HepG2 (cell line): ENCODE results near the gene CLCN2. TPM values are rescaled to one million over a fixed set of nuclear protein-coding genes. Genes with fewer than 3 reads are reported as not detected.

Experiments
- ATAC-seq: fragments of 200-7000 bp; cut with Tn5 transposase; 3 replicates; pipeline ENCODE4 v1.9.1; 2020; ENCODE audit warnings: mild to moderate bottlenecking, moderate library complexity
- BruUV-seq: library from RNA; stranded (reverse); fragments of 400-500 nt; replicated peaks from 2 replicates; lab custom pipeline; 2021; lab: Mats Ljungman, UMichigan
- CTCF ChIA-PET: fragments of 300-600 bp; formaldehyde crosslinking; extraction: SDS; loops from one replicate; lab custom pipeline; 2021; ENCODE audit warnings: low total read pairs, inconsistent platforms, low intra/inter-chr PET ratio; lab: Yijun Ruan, JAX
- POLR2A ChIA-PET: fragments of 350-600 bp; sonication (Branson Sonifier 250); formaldehyde crosslinking; loops from one replicate; lab custom pipeline; 2020; ENCODE audit warnings: antibody characterized with exemption, inconsistent platforms; lab: Yijun Ruan, JAX
- DNase-seq: peaks from one replicate; pipeline ENCODE4 v3.0.0-alpha.2; 2015; ENCODE audit warnings: low spot score
- FAIRE-seq: peaks from 3 replicates; lab custom pipeline; 2011; peaks lifted over from hg19 to GRCh38; lab: Jason Lieb, UNC
- H2AFZ ChIP-seq: one replicate; pipeline ENCODE4 v1.6.1; 2011; ENCODE audit warnings: low read length, inconsistent platforms
- H3K27ac ChIP-seq: fragments of 300-600 bp; 3 replicates; pipeline ENCODE4 v1.8.0; 2011; ENCODE audit warnings: mixed run types, mild to moderate bottlenecking, mixed read lengths, low read length, inconsistent platforms; ENCODE audit not compliant: insufficient read depth; ENCODE audit errors: extremely low read length
- H3K27me3 ChIP-seq, 2 experiments: fragments of 200-600 bp in 1 of 2; 2 replicates in 1 of 2; 3 replicates in 1 of 2; pipeline versions ENCODE4 v1.6.0 to v1.8.0; 2011; ENCODE audit warnings: low read length in 2 of 2, mild to moderate bottlenecking in 2 of 2, moderate library complexity in 2 of 2, inconsistent platforms in 1 of 2; ENCODE audit not compliant: insufficient read depth in 2 of 2, control insufficient read depth in 1 of 2
- H3K36me3 ChIP-seq, 2 experiments: fragments of 200-600 bp in 1 of 2; replicated peaks in 1 of 2; 2 replicates in 1 of 2; 3 replicates in 1 of 2; pipeline versions ENCODE4 v1.5.1 to v1.8.0; 2011; ENCODE audit warnings: low read length in 2 of 2, inconsistent platforms in 1 of 2; ENCODE audit not compliant: insufficient read depth in 2 of 2, control insufficient read depth in 1 of 2
- H3K4me1 ChIP-seq: 2 replicates; pipeline ENCODE4 v1.5.1; 2012; ENCODE audit warnings: low read length, inconsistent platforms; ENCODE audit not compliant: insufficient read depth
- H3K4me2 ChIP-seq: 2 replicates; pipeline ENCODE4 v1.6.0; 2011; ENCODE audit warnings: low read depth, low read length, inconsistent platforms
- H3K4me3 ChIP-seq, 3 experiments: fragments of 200-600 bp in 1 of 3; sonication (generic), shearing (Covaris generic) in 1 of 3; replicated peaks in 1 of 3; 2 replicates each; pipeline ENCODE4 v1.5.1; 2011 to 2016; ENCODE audit warnings: low read length in 3 of 3, inconsistent platforms in 2 of 3, low read depth in 2 of 3, mild to moderate bottlenecking in 2 of 3, control low read depth in 1 of 3, mixed read lengths in 1 of 3; ENCODE audit not compliant: insufficient read depth in 1 of 3
- H3K79me2 ChIP-seq: one replicate; pipeline ENCODE4 v1.6.1; 2011; ENCODE audit warnings: low read length, inconsistent platforms; ENCODE audit not compliant: insufficient read depth
- H3K9ac ChIP-seq: 2 replicates; pipeline ENCODE4 v1.6.0; 2011; ENCODE audit warnings: mild to moderate bottlenecking, low read depth, low read length, inconsistent platforms; ENCODE audit not compliant: insufficient read depth
- H3K9me3 ChIP-seq: 2 replicates; pipeline ENCODE4 v1.5.1; 2012; ENCODE audit warnings: mild to moderate bottlenecking, low read length
- H4K20me1 ChIP-seq: 2 replicates; pipeline ENCODE4 v1.6.0; 2011; ENCODE audit warnings: inconsistent platforms, mild to moderate bottlenecking, low read length, moderate library complexity; ENCODE audit not compliant: insufficient read depth
- CENPT ChIP-seq: sonication (generic); formaldehyde crosslinking; IDR thresholded peaks from 2 replicates; pipeline ENCODE4 v1.8.0; 2022; ENCODE audit warnings: low read depth, mild to moderate bottlenecking, moderate library complexity, missing genetic modification reagents
- GFI1 ChIP-seq: sonication (generic); formaldehyde crosslinking; IDR thresholded peaks from 2 replicates; pipeline ENCODE4 v1.5.0; 2020; ENCODE audit warnings: missing genetic modification reagents, mild to moderate bottlenecking, borderline replicate concordance
- HBP1 ChIP-seq: IDR thresholded peaks from 2 replicates; pipeline ENCODE4 v1.6.1; 2016; ENCODE audit warnings: low read depth, control low read depth
- KLF11 ChIP-seq: IDR thresholded peaks from 2 replicates; pipeline ENCODE4 v1.6.1; 2016; ENCODE audit warnings: missing compliant biosample characterization
- NFKBIZ ChIP-seq: IDR thresholded peaks from 2 replicates; pipeline ENCODE4 v1.6.1; 2018; ENCODE audit warnings: missing genetic modification reagents, missing compliant biosample characterization
- NR2C2 ChIP-seq: sonication (generic); formaldehyde crosslinking; IDR thresholded peaks from 2 replicates; pipeline ENCODE4 v1.4.0; 2020; ENCODE audit warnings: missing genetic modification reagents, mild to moderate bottlenecking, moderate library complexity, borderline replicate concordance
- PBX2 ChIP-seq: IDR thresholded peaks from 2 replicates; pipeline ENCODE4 v1.6.1; 2016; ENCODE audit warnings: control low read depth
- RARA ChIP-seq: IDR thresholded peaks from 2 replicates; pipeline ENCODE4 v1.6.1; 2016; ENCODE audit warnings: missing genetic modification reagents, missing compliant biosample characterization
- TSC22D2 ChIP-seq: sonication (generic); formaldehyde crosslinking; IDR thresholded peaks from 2 replicates; pipeline ENCODE4 v1.5.1; 2020; ENCODE audit warnings: missing genetic modification reagents, mild to moderate bottlenecking, borderline replicate concordance
- ZBTB43 ChIP-seq: sonication (generic); formaldehyde crosslinking; conservative IDR thresholded peaks from 2 replicates; pipeline ENCODE4 v1.4.0; 2020; ENCODE audit warnings: missing genetic modification reagents
- ZFP91 ChIP-seq: sonication (generic); formaldehyde crosslinking; IDR thresholded peaks from 2 replicates; pipeline ENCODE4 v1.9.0; 2022; ENCODE audit warnings: missing genetic modification reagents, mild to moderate bottlenecking, borderline replicate concordance
- ZNF20 ChIP-seq: sonication (generic); formaldehyde crosslinking; IDR thresholded peaks from 2 replicates; pipeline ENCODE4 v1.4.0; 2020; ENCODE audit warnings: mild to moderate bottlenecking, moderate library complexity, missing genetic modification reagents
- ZNF205 ChIP-seq: IDR thresholded peaks from 2 replicates; pipeline ENCODE4 v1.6.1; 2018; ENCODE audit warnings: missing biosample characterization, missing genetic modification reagents
- ZNF766 ChIP-seq: sonication (generic); formaldehyde crosslinking; IDR thresholded peaks from 2 replicates; pipeline ENCODE4 v1.5.0; 2020; ENCODE audit warnings: missing genetic modification reagents, borderline replicate concordance
- WGBS: methylation state at CpG from one replicate; pipeline ENCODE4 v1.1.6; 2017; ENCODE audit warnings: low lambda C conversion rate; 5-methylcytosine and 5-hydroxymethylcytosine counted together
- in situ Hi-C: cut with HindIII; loops from 2 replicates; pipeline ENCODE4 v1.10.0; 2017; ENCODE audit warnings: low pct_unique_long_range_greater_than_20kb; ENCODE audit not compliant: extremely low pct_ligation_motif_present
- intact Hi-C: fragments of 100-400 bp; cut with micrococcal nuclease; formaldehyde crosslinking; loops from one replicate; pipeline ENCODE4 v1.10.0; 2022; ENCODE audit not compliant: unreplicated experiment
- polyA plus RNA-seq, 8 experiments: library from polyadenylated mRNA; depleted of rRNA in 3 of 8; stranded (reverse) in 7 of 8; unstranded in 1 of 8; fragments of >200 nt; fragmentation: Illumina TruSeq in 4 of 8; extraction: Trizol in 4 of 8; gene quantifications; 2 replicates each; pipeline versions ENCODE4 v1.2.1 to v1.2.3, GENCODE V29; 2011 to 2016; ENCODE audit warnings: low read depth in 4 of 8, missing spikeins in 1 of 8, mixed read lengths in 1 of 8; ENCODE audit not compliant: insufficient read depth in 1 of 8
- total RNA-seq, 5 experiments: library from RNA; depleted of rRNA; stranded (reverse); fragments of >200 nt; fragmentation: Illumina TruSeq; extraction: Trizol; gene quantifications; 2 replicates each; pipeline ENCODE4 v1.2.3, GENCODE V29; 2016; ENCODE audit warnings: low read depth in 1 of 5

Gene CLCN2
- total and polyA plus RNA-seq, 2 of the 13 experiments (the other 11 are each of a cell fraction or from before 2014, with no cell fraction given): 11.4 to 13.5 TPM

GRCh38 chr3:184352897-184353545, 8.4 kb downstream of the CLCN2 start (continued):
- TF ChIP-seq TSC22D2 (no peak), KLF11 (CRISPR knock-in tag) (no peak), ZNF766 (CRISPR knock-in tag) (no peak), GFI1 (no peak), CENPT (CRISPR knock-in tag) (no peak), RARA (CRISPR knock-in tag) (no peak), ZBTB43 (no peak), ZNF20 (CRISPR knock-in tag) (no peak)

GRCh38 chr3:184352149-184352785, 9.1 kb downstream of the CLCN2 start:
- POLR2A ChIA-PET: interaction anchor here (2.8 kb wide), 1 partner anchor 10 kb away, joined by 11 read pairs; the partner anchor contains the start of genes CLCN2 and POLR2H
- H3K4me3 ChIP-seq: no peak overlapping the region
- no peak overlapping the region for H2AFZ ChIP-seq
- H3K9ac ChIP-seq: no peak overlapping the region
- intact Hi-C loops: no loop called here
- no peak overlapping the region for H3K27ac ChIP-seq
- H3K27me3 ChIP-seq: no peaks in the 10 kb centered on the region
- peaks cover 23% of the 10 kb centered on the region for H3K4me1 ChIP-seq
- no peaks in the 10 kb centered on the region for H3K79me2 ChIP-seq
- ATAC-seq: no peak; the same call in 2 of the 3 replicates
- TF ChIP-seq ZNF205 (CRISPR knock-in tag) (no peak), ZFP91 (CRISPR knock-in tag) (no peak), PBX2 (CRISPR knock-in tag) (no peak), CENPT (CRISPR knock-in tag) (no peak), NFKBIZ (no peak), NR2C2 (CRISPR knock-in tag) (no peak), HBP1 (CRISPR knock-in tag) (no peak)
- CTCF ChIA-PET: no interaction called here
- H4K20me1 ChIP-seq: no peaks in the 10 kb centered on the region
- in situ Hi-C loops: loop anchor here (5.0 kb wide), 1 partner anchor 190 kb away; no protein-coding TSS in a partner anchor
- H3K36me3 ChIP-seq: peaks cover 15 to 46% of the 10 kb centered on the region in 2 experiments; a peak in 4 of 5 replicates
- no peaks in the 10 kb centered on the region for H3K9me3 ChIP-seq
- no peak for FAIRE-seq
- 95% methylated on average over 11 of the region's 15 CpGs for WGBS
- DNase-seq: no peak
- H3K4me2 ChIP-seq: no peak overlapping the region
- no TSS peak for BruUV-seq
